ENCODE measurements around the gene BMPR1B. TPM values are rescaled to one million over a fixed set of nuclear protein-coding genes. Genes with fewer than 3 reads are reported as not detected.

BMPR1B gene
- total and polyA plus RNA-seq, 2 of the 4 experiments (the other 2 are of a cell fraction): 0.24 to 0.90 TPM

DNA sequence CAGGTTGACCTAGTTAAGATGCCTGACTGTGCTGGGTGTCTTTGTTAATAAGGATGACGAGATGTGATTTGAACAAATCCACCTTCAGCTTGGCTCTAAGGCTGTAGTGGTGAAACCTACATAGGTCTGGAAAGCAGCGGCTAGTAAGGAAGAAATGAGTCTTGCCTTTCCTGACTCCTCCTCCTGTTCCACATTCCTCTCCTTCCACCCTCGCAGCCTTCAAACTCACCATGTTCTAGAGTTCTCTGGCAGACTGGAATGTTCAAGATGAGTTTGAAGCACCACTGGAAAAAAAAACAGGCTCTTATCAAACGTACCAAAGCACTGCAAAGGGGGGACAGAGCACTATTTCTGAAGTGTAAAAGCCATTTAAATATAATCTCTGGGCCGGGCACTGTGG is 395.4 kb downstream of the BMPR1B start:
- Histone ChIP-seq H3K4me2 (ENCODE audit: low read depth, low read length) (no peak overlapping the region), H3K36me3 (ENCODE audit: control insufficient read depth, insufficient read depth, low read length) (no peaks in the 10 kb centered on the region), H3K27me3 (ENCODE audit: control insufficient read depth, insufficient read depth, low read length) (no peaks in the 10 kb centered on the region), H3K27ac (ENCODE audit: insufficient read depth, low read length) (no peak overlapping the region), H3K4me1 (ENCODE audit: control insufficient read depth, insufficient read depth, low read length) (no peaks in the 10 kb centered on the region), H3K79me1 (ENCODE audit: low read depth in 1 of 2, low read length in 2 of 2) (no peaks in the 10 kb centered on the region), H3K14ac (replicated peaks; ENCODE audit: low read depth, low read length) (no peak overlapping the region), H2AK9ac (replicated peaks; ENCODE audit: low read depth, low read length, poor library complexity) (no peak overlapping the region), H3K9me1 (ENCODE audit: insufficient read depth, low read length) (no peaks in the 10 kb centered on the region), H2BK120ac (ENCODE audit: low read depth, low read length) (no peak overlapping the region), H3K23ac (ENCODE audit: low read depth, low read length) (no peak overlapping the region), H2AFZ (replicated peaks; ENCODE audit: low read length, poor library complexity) (no peak overlapping the region), H3K9ac (ENCODE audit: low read depth, low read length) (no peak overlapping the region), H3K56ac (ENCODE audit: extremely low read depth, insufficient read depth, low read length) (no peak overlapping the region), H3K9me3 (ENCODE audit: control insufficient read depth, insufficient read depth, low read length) (no peaks in the 10 kb centered on the region), H2BK15ac (ENCODE audit: low read depth, low read length) (no peak overlapping the region), H3K18ac (ENCODE audit: low read depth, low read length) (no peak overlapping the region), H2BK5ac (ENCODE audit: low read depth, low read length, poor library complexity, severe bottlenecking) (no peak overlapping the region), H4K91ac (ENCODE audit: insufficient read depth, low read depth, low read length) (no peak overlapping the region), H4K20me1 (ENCODE audit: insufficient read depth, low read length) (no peaks in the 10 kb centered on the region), H4K8ac (ENCODE audit: low read depth in 2 of 2, low read length in 2 of 2) (no peak overlapping the region), H2BK20ac (ENCODE audit: low read depth, low read length) (no peak overlapping the region), H4K5ac (ENCODE audit: low read depth, low read length) (no peak overlapping the region), H3K4me3 (ENCODE audit: insufficient read depth, low read depth, low read length) (no peak overlapping the region), H3K4ac (ENCODE audit: low read depth, low read length) (no peak overlapping the region), H2AK5ac (ENCODE audit: low read depth, low read length) (no peak overlapping the region)
- intact Hi-C loops (cut with micrococcal nuclease): no loop called here
- TF ChIP-seq RFX5 (IDR thresholded peaks at IDR 0.05; ENCODE audit: low read depth, low read length) (no peak), POLR2A (IDR thresholded peaks at IDR 0.05; ENCODE audit: low read depth, low read length) (no peak)
- no CpG with 5 or more reads among the region's 5 CpGs for WGBS, 2 experiments (ENCODE audit: extremely low coverage in 2 of 2, insufficient read length in 1 of 2)
- in situ Hi-C loops (cut with MboI; ENCODE audit: low sequenced_read_pairs): no loop called here
- CTCF ChIA-PET: no interaction called here
- no peak for DNase-seq
- no peak for ATAC-seq (ENCODE audit: low read depth)
- no TSS peak for BruUV-seq (replicated peaks)
- POLR2A ChIA-PET (ENCODE audit: unreplicated experiment): no interaction called here
- dilution Hi-C loops (cut with HindIII; ENCODE audit: low sequenced_read_pairs, unreplicated experiment): no loop called here

Measured in IMR-90 (cell line).